GM23248 (cell line): ENCODE measurements around the gene PRF1. TPM values are rescaled to one million over a fixed set of nuclear protein-coding genes. Genes with fewer than 3 reads are reported as not detected.
A peak's percentile ranks its signal among the peaks of the same experiment; 100 is the strongest.

Experiments used
- DNase-seq: peaks from one replicate; pipeline ENCODE4 v3.0.0-alpha.2; 2015
- H2AFZ ChIP-seq: fragments of 200-600 bp; sonication (generic); 2 replicates; pipeline ENCODE4 v1.6.1; 2016; ENCODE audit warnings: antibody characterized with exemption
- H3F3A ChIP-seq: fragments of 200-600 bp; sonication (generic); 2 replicates; pipeline ENCODE4 v1.6.1; 2016; ENCODE audit warnings: mild to moderate bottlenecking, antibody characterized with exemption, mixed run types; ENCODE audit not compliant: insufficient read depth
- H3K27ac ChIP-seq: fragments of 200-600 bp; sonication (generic); 2 replicates; pipeline ENCODE4 v1.5.1; 2016; ENCODE audit warnings: mild to moderate bottlenecking
- H3K27me3 ChIP-seq: fragments of 200-600 bp; sonication (generic); replicated peaks from 2 replicates; pipeline ENCODE4 v1.6.1; 2016; ENCODE audit warnings: mild to moderate bottlenecking; ENCODE audit not compliant: insufficient read depth
- H3K36me3 ChIP-seq: fragments of 200-600 bp; sonication (generic); 2 replicates; pipeline ENCODE4 v1.6.1; 2016; ENCODE audit warnings: low read depth, mild to moderate bottlenecking
- H3K4me1 ChIP-seq: fragments of 200-600 bp; sonication (generic); 2 replicates; pipeline ENCODE4 v1.6.1; 2016; ENCODE audit warnings: mild to moderate bottlenecking; ENCODE audit not compliant: insufficient read depth
- H3K4me2 ChIP-seq: fragments of 200-600 bp; sonication (generic); one replicate; pipeline ENCODE4 v1.6.1; 2016; ENCODE audit warnings: mild to moderate bottlenecking; ENCODE audit not compliant: unreplicated experiment
- H3K4me3 ChIP-seq: fragments of 200-600 bp; sonication (generic); 2 replicates; pipeline ENCODE4 v1.5.1; 2016; ENCODE audit warnings: mild to moderate bottlenecking
- H3K79me2 ChIP-seq: fragments of 200-600 bp; sonication (generic); 2 replicates; pipeline ENCODE4 v1.6.1; 2016; ENCODE audit warnings: mild to moderate bottlenecking; ENCODE audit not compliant: insufficient read depth
- H3K9ac ChIP-seq: fragments of 200-600 bp; sonication (generic); 2 replicates; pipeline ENCODE4 v1.6.1; 2016; ENCODE audit warnings: mild to moderate bottlenecking
- H3K9me2 ChIP-seq: fragments of 200-600 bp; sonication (generic); 2 replicates; pipeline ENCODE4 v1.6.1; 2016; ENCODE audit warnings: mixed run types, mild to moderate bottlenecking, moderate library complexity; ENCODE audit not compliant: insufficient read depth
- H3K9me3 ChIP-seq: fragments of 200-600 bp; sonication (generic); one replicate; pipeline ENCODE4 v1.6.1; 2017; ENCODE audit warnings: low read depth
- H4K20me1 ChIP-seq: fragments of 200-600 bp; sonication (generic); 2 replicates; pipeline ENCODE4 v1.6.0; 2016; ENCODE audit not compliant: insufficient read depth
- EZH2 ChIP-seq: fragments of 200-600 bp; sonication (generic); IDR thresholded peaks from 2 replicates; pipeline ENCODE4 v1.6.1; 2018; ENCODE audit warnings: antibody characterized with exemption, mild to moderate bottlenecking; ENCODE audit not compliant: insufficient read depth, poor library complexity, severe bottlenecking
- EZH2phosphoT487 ChIP-seq: fragments of 200-600 bp; sonication (generic); IDR thresholded peaks from 2 replicates; pipeline ENCODE4 v1.6.1; 2018; ENCODE audit warnings: antibody characterized with exemption, moderate library complexity, mild to moderate bottlenecking, low read depth; ENCODE audit not compliant: insufficient read depth
- WGBS, 2 experiments: methylation state at CpG; one replicate each; pipeline ENCODE4 v1.1.6; 2015 to 2017; ENCODE audit warnings: low lambda C conversion rate in 2 of 2, low coverage in 1 of 2; ENCODE audit errors: missing lambda C conversion rate in 2 of 2; 5-methylcytosine and 5-hydroxymethylcytosine counted together
- in situ Hi-C: fragments of 300-500 bp; cut with MboI; formaldehyde crosslinking; loops from 2 replicates; pipeline ENCODE4 v1.15.0; 2020
- polyA plus RNA-seq: library from polyadenylated mRNA; unstranded; fragments of >200 nt; fragmentation: Nextera tagmentation; extraction: Ambion mirVana; gene quantifications from 2 replicates; pipeline ENCODE4 v1.2.1, GENCODE V29; 2016
- total RNA-seq: library from RNA; depleted of rRNA; stranded (reverse); fragments of >200 nt; shearing (Covaris generic); gene quantifications from 2 replicates; pipeline ENCODE4 v1.2.3, GENCODE V29; 2014

Gene PRF1
- total and polyA plus RNA-seq, 2 experiments from 2014 or later: not detected

GRCh38 chr10:70618663-70619062 is 16.1 kb upstream of the PRF1 start:
- Histone ChIP-seq H3K9me2 (no peaks in the 10 kb centered on the region), H3F3A (peaks cover 13% of the 10 kb centered on the region), H3K79me2 (no peaks in the 10 kb centered on the region), H3K9ac (no peak overlapping the region), H3K27ac (peak overlapping the region; percentile 12; the same call in 1 of the 2 replicates), H3K4me3 (no peak overlapping the region), H3K36me3 (no peaks in the 10 kb centered on the region; the same call in 1 of the 2 replicates), H3K4me1 (peaks cover 12% of the 10 kb centered on the region; the same call in 1 of the 2 replicates), H4K20me1 (no peaks in the 10 kb centered on the region), H2AFZ (no peak overlapping the region), H3K27me3 (no peaks in the 10 kb centered on the region), H3K9me3 (no peaks in the 10 kb centered on the region), H3K4me2 (no peak overlapping the region)
- in situ Hi-C loops: no loop called here
- no peak for DNase-seq
- TF ChIP-seq EZH2phosphoT487: no peak
- TF ChIP-seq EZH2: no peak
- 84 to 85% methylated on average over 5 of the region's 5 CpGs for WGBS, 2 experiments

GRCh38 chr10:70617798-70618568 is 15.4 kb upstream of the PRF1 start:
- peak overlapping the region; percentile 18 for H3K27ac ChIP-seq
- H3K36me3 ChIP-seq: no peaks in the 10 kb centered on the region; the same call in 1 of the 2 replicates

GRCh38 chr10:70616761-70617160 is 14.2 kb upstream of the PRF1 start:
- Histone ChIP-seq H3K9ac (no peak overlapping the region), H3K36me3 (no peaks in the 10 kb centered on the region; the same call in 1 of the 2 replicates), H3K27me3 (no peaks in the 10 kb centered on the region), H3K9me2 (no peaks in the 10 kb centered on the region), H3K4me3 (no peak overlapping the region), H3F3A (peaks cover 13% of the 10 kb centered on the region), H3K4me1 (peaks cover 12% of the 10 kb centered on the region; the same call in 1 of the 2 replicates), H3K79me2 (no peaks in the 10 kb centered on the region), H3K9me3 (no peaks in the 10 kb centered on the region), H3K4me2 (no peak overlapping the region), H3K27ac (no peak overlapping the region), H2AFZ (no peak overlapping the region), H4K20me1 (no peaks in the 10 kb centered on the region)
- DNase-seq: no peak
- in situ Hi-C loops: no loop called here
- no peak for TF ChIP-seq EZH2phosphoT487
- TF ChIP-seq EZH2: no peak
- WGBS, 2 experiments: 88 to 96% methylated on average over 4 of the region's 4 CpGs

More at GRCh38 chr10:70617798-70618568, 15.4 kb upstream of the PRF1 start:
- Histone ChIP-seq H3K79me2 (no peaks in the 10 kb centered on the region), H3K4me1 (peaks cover 12% of the 10 kb centered on the region; the same call in 1 of the 2 replicates), H3K27me3 (no peaks in the 10 kb centered on the region), H3K9me2 (no peaks in the 10 kb centered on the region), H4K20me1 (no peaks in the 10 kb centered on the region), H2AFZ (no peak overlapping the region), H3F3A (peaks cover 13% of the 10 kb centered on the region), H3K9ac (no peak overlapping the region), H3K4me2 (peak overlapping the region; percentile 31), H3K9me3 (no peaks in the 10 kb centered on the region), H3K4me3 (no peak overlapping the region)
- peak; percentile 84 for DNase-seq
- TF ChIP-seq EZH2phosphoT487 (no peak), EZH2 (no peak)
- in situ Hi-C loops: no loop called here
- WGBS, 2 experiments: 54 to 60% methylated on average over 7 of the region's 7 CpGs

- Histone ChIP-seq H3K9me3 (no peaks in the 10 kb centered on the region), H3K4me2 (no peak overlapping the region), H3F3A (peaks cover 13% of the 10 kb centered on the region), H3K79me2 (no peaks in the 10 kb centered on the region), H4K20me1 (no peaks in the 10 kb centered on the region), H3K9me2 (no peaks in the 10 kb centered on the region), H3K9ac (no peak overlapping the region), H2AFZ (no peak overlapping the region), H3K36me3 (no peaks in the 10 kb centered on the region; the same call in 1 of the 2 replicates), H3K4me1 (peaks cover 12% of the 10 kb centered on the region; the same call in 1 of the 2 replicates), H3K27ac (no peak overlapping the region), H3K27me3 (no peaks in the 10 kb centered on the region), H3K4me3 (no peak overlapping the region)
- TF ChIP-seq EZH2 (no peak), EZH2phosphoT487 (no peak)
- no peak for DNase-seq
- 81 to 88% methylated on average over 7 of the region's 7 CpGs for WGBS, 2 experiments
- in situ Hi-C loops: no loop called here
These were observed 13.4 kb upstream of the PRF1 start for GRCh38 chr10:70615784-70616522.
